HG03064 (cell line): ENCODE results near the gene PSMA3.

Experiments used
- ATAC-seq: cut with Tn5 transposase; IDR thresholded peaks from one replicate; pipeline ENCODE4 v1.9.1; 2021; ENCODE audit warnings: low read depth; ENCODE audit not compliant: unreplicated experiment

Gene PSMA3

GRCh38 chr14:58265401-58265800 lies 20.8 kb downstream of the PSMA3 start:
- no peak for ATAC-seq

- ATAC-seq, result no peak
Measured at GRCh38 chr14:58270628-58271027, 26.0 kb downstream of the PSMA3 start.

- ATAC-seq, result no peak
Measured at GRCh38 chr14:58272588-58273372, 28.1 kb downstream of the PSMA3 start.

GRCh38 chr14:58274881-58275280 lies 30.2 kb downstream of the PSMA3 start:
- ATAC-seq, result no peak

- ATAC-seq, result no peak
Measured at GRCh38 chr14:58275527-58276190, 31.0 kb downstream of the PSMA3 start.

- ATAC-seq, result no peak
Measured at GRCh38 chr14:58276208-58276607, 31.6 kb downstream of the PSMA3 start.

- ATAC-seq, result no peak
Measured at GRCh38 chr14:58278177-58278576, 33.5 kb downstream of the PSMA3 start.

- peak; percentile 56 for ATAC-seq
Measured at GRCh38 chr14:58280954-58281787, 36.5 kb downstream of the PSMA3 start.

GRCh38 chr14:58281969-58282368 lies 37.3 kb downstream of the PSMA3 start:
- ATAC-seq, result no peak

GRCh38 chr14:58282925-58283593 lies 38.4 kb downstream of the PSMA3 start:
- no peak for ATAC-seq

- ATAC-seq, result no peak
Measured at GRCh38 chr14:58283730-58284129, 39.1 kb downstream of the PSMA3 start.

- ATAC-seq, result no peak
Measured at GRCh38 chr14:58285132-58285531, 40.5 kb downstream of the PSMA3 start.

GRCh38 chr14:58287607-58288042 lies 43.0 kb downstream of the PSMA3 start:
- ATAC-seq, result no peak

GRCh38 chr14:58288106-58288792 lies 43.6 kb downstream of the PSMA3 start:
- no peak for ATAC-seq

- no peak for ATAC-seq
Measured at GRCh38 chr14:58291646-58292045, 47.0 kb downstream of the PSMA3 start.

- no peak for ATAC-seq
Measured at GRCh38 chr14:58292187-58292586, 47.5 kb downstream of the PSMA3 start.

GRCh38 chr14:58294201-58294600 lies 49.6 kb downstream of the PSMA3 start:
- no peak for ATAC-seq

- no peak for ATAC-seq
Measured at GRCh38 chr14:58296726-58297125, 52.1 kb downstream of the PSMA3 start.

- peak; percentile 5 for ATAC-seq
Measured at GRCh38 chr14:58297412-58297761, 52.7 kb downstream of the PSMA3 start.
